ENCODE measurements around the gene COMMD3. TPM values are rescaled to one million over a fixed set of nuclear protein-coding genes. Genes with fewer than 3 reads are reported as not detected.

COMMD3 gene
- total and polyA plus RNA-seq, 9 of the 15 experiments (the other 6 are each of a cell fraction or from before 2014, with no cell fraction given): 50.7 to 217 (median 80.1) TPM

DNA sequence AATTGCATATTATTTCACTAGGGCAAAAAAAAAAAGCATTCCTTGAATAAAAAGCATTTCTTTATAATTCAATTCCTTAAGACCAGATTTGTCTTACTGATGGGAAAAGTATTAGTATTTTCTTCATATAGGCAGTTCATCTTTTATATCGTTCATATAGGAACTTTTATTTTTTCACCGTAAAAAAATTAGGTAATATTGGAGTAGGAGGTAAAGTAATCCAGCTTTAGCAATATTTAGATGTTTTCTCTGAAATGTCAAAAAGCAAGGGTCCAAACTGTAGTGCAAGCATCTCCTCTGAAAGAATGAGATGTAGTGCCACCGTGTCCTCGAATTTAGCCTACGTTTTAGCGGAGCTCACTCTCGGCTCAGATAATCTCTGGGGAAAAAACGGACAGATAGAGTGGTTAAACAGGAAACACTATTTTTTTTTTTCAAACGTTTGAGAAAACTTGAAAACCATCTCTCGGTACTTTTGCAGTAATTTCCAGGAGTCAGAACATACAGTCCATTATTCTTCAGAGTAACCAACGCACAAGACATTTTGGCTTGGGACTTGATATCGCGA, 23.7 kb downstream of the COMMD3 start (continued):
- TF ChIP-seq, protein P1, sequence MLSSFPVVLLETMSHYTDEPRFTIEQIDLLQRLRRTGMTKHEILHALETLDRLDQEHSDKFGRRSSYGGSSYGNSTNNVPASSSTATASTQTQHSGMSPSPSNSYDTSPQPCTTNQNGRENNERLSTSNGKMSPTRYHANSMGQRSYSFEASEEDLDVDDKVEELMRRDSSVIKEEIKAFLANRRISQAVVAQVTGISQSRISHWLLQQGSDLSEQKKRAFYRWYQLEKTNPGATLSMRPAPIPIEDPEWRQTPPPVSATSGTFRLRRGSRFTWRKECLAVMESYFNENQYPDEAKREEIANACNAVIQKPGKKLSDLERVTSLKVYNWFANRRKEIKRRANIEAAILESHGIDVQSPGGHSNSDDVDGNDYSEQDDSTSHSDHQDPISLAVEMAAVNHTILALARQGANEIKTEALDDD (IDR thresholded peaks at IDR 0.05): no peak
- TF ChIP-seq SMARCB1 (IDR thresholded peaks at IDR 0.05; ENCODE audit: insufficient read length, low read depth) (no peak), POLR2H (tag; IDR thresholded peaks at IDR 0.05; ENCODE audit: low read depth) (peak; percentile 77; the same call in 1 of the 2 replicates), ZNF197 (CRISPR knock-in tag; IDR thresholded peaks at IDR 0.05; ENCODE audit: low read depth) (0 out of 2 replicates have a peak, but pooled peaks have one; percentile 23), GABPB2 (CRISPR knock-in tag; conservative IDR thresholded peaks at IDR 0.05) (no peak), THRAP3 (IDR thresholded peaks at IDR 0.05; ENCODE audit: borderline replicate concordance) (no peak), CREB1 (IDR thresholded peaks at IDR 0.05) (no peak), CREB1 (CRISPR knock-in tag; IDR thresholded peaks at IDR 0.05) (0 out of 2 replicates have a peak, but pooled peaks have one; percentile 39), ZNF212 (CRISPR knock-in tag; IDR thresholded peaks at IDR 0.05) (no peak), SMARCE1 (IDR thresholded peaks at IDR 0.05) (0 out of 2 replicates have a peak, but pooled peaks have one; percentile 41), ARID1B (IDR thresholded peaks at IDR 0.05) (peak; percentile 29; the same call in 1 of the 2 replicates), ZZZ3 (IDR thresholded peaks at IDR 0.05) (0 out of 2 replicates have a peak, but pooled peaks have one; percentile 29), SMARCA4 (IDR thresholded peaks at IDR 0.05) (peak; percentile 71), NBN (IDR thresholded peaks at IDR 0.05; ENCODE audit: low read depth) (no peak), IRF2 (CRISPR knock-in tag; IDR thresholded peaks at IDR 0.05) (no peak), ATF7 (IDR thresholded peaks at IDR 0.05) (0 out of 2 replicates have a peak, but pooled peaks have one; percentile 89), DPF2 (IDR thresholded peaks at IDR 0.05) (peak; percentile 54), ARNT (IDR thresholded peaks at IDR 0.05) (0 out of 4 replicates have a peak, but pooled peaks of 1 of the 2 experiments have one; percentile 42), TAF7 (tag; IDR thresholded peaks at IDR 0.05) (peak; percentile 75), TAF9B (IDR thresholded peaks at IDR 0.05; ENCODE audit: partially characterized antibody) (peak; percentile 46), FOSL1 (tag; conservative IDR thresholded peaks at IDR 0.05) (no peak)
- TF ChIP-seq, protein P2, sequence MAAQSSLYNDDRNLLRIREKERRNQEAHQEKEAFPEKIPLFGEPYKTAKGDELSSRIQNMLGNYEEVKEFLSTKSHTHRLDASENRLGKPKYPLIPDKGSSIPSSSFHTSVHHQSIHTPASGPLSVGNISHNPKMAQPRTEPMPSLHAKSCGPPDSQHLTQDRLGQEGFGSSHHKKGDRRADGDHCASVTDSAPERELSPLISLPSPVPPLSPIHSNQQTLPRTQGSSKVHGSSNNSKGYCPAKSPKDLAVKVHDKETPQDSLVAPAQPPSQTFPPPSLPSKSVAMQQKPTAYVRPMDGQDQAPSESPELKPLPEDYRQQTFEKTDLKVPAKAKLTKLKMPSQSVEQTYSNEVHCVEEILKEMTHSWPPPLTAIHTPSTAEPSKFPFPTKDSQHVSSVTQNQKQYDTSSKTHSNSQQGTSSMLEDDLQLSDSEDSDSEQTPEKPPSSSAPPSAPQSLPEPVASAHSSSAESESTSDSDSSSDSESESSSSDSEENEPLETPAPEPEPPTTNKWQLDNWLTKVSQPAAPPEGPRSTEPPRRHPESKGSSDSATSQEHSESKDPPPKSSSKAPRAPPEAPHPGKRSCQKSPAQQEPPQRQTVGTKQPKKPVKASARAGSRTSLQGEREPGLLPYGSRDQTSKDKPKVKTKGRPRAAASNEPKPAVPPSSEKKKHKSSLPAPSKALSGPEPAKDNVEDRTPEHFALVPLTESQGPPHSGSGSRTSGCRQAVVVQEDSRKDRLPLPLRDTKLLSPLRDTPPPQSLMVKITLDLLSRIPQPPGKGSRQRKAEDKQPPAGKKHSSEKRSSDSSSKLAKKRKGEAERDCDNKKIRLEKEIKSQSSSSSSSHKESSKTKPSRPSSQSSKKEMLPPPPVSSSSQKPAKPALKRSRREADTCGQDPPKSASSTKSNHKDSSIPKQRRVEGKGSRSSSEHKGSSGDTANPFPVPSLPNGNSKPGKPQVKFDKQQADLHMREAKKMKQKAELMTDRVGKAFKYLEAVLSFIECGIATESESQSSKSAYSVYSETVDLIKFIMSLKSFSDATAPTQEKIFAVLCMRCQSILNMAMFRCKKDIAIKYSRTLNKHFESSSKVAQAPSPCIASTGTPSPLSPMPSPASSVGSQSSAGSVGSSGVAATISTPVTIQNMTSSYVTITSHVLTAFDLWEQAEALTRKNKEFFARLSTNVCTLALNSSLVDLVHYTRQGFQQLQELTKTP (IDR thresholded peaks at IDR 0.05; ENCODE audit: low read depth in 1 of 2, partially characterized antibody in 2 of 2): peak in 1 of 2 experiments; percentile 41

All from K562 (cell line).